Measurements from ENCODE around the gene SLIT3.

The SLIT3 gene

GRCh38 chr5:169182797-169183196, 118.1 kb downstream of the SLIT3 start:
- H3K9ac ChIP-seq (ENCODE audit: low read depth, low read length), result no peak overlapping the region
- H3K27me3 ChIP-seq (ENCODE audit: control insufficient read depth, insufficient read depth, low read length), result no peaks in the 10 kb centered on the region
- no peaks in the 10 kb centered on the region for H3K36me3 ChIP-seq (ENCODE audit: control insufficient read depth, insufficient read depth, low read length)
- no peak overlapping the region for H3K4me3 ChIP-seq (ENCODE audit: low read depth, low read length)
- no peaks in the 10 kb centered on the region for H3K4me1 ChIP-seq (ENCODE audit: control insufficient read depth, insufficient read depth, low read length)
- no peaks in the 10 kb centered on the region for H3K9me3 ChIP-seq (ENCODE audit: control insufficient read depth, insufficient read depth, low read length)

- Histone ChIP-seq H3K36me3 (ENCODE audit: control insufficient read depth, insufficient read depth, low read length) (no peaks in the 10 kb centered on the region), H3K27me3 (ENCODE audit: control insufficient read depth, insufficient read depth, low read length) (no peaks in the 10 kb centered on the region), H3K4me1 (ENCODE audit: control insufficient read depth, insufficient read depth, low read length) (peaks cover 8% of the 10 kb centered on the region), H3K9me3 (ENCODE audit: control insufficient read depth, insufficient read depth, low read length) (no peaks in the 10 kb centered on the region), H3K4me3 (ENCODE audit: low read depth, low read length) (no peak overlapping the region), H3K9ac (ENCODE audit: low read depth, low read length) (no peak overlapping the region)
Observed at GRCh38 chr5:169181814-169182213, 119.1 kb downstream of the SLIT3 start.

- H3K9ac ChIP-seq (ENCODE audit: low read depth, low read length), result no peak overlapping the region
- peaks cover 9% of the 10 kb centered on the region for H3K4me1 ChIP-seq (ENCODE audit: control insufficient read depth, insufficient read depth, low read length)
- no peaks in the 10 kb centered on the region for H3K9me3 ChIP-seq (ENCODE audit: control insufficient read depth, insufficient read depth, low read length)
- H3K4me3 ChIP-seq (ENCODE audit: low read depth, low read length), result no peak overlapping the region
- H3K27me3 ChIP-seq (ENCODE audit: control insufficient read depth, insufficient read depth, low read length), result no peaks in the 10 kb centered on the region
- H3K36me3 ChIP-seq (ENCODE audit: control insufficient read depth, insufficient read depth, low read length), result no peaks in the 10 kb centered on the region
Observed at GRCh38 chr5:169178754-169179153, 122.2 kb downstream of the SLIT3 start.

GRCh38 chr5:169178274-169178673, 122.7 kb downstream of the SLIT3 start:
- H3K36me3 ChIP-seq (ENCODE audit: control insufficient read depth, insufficient read depth, low read length), result no peaks in the 10 kb centered on the region
- peaks cover 9% of the 10 kb centered on the region for H3K4me1 ChIP-seq (ENCODE audit: control insufficient read depth, insufficient read depth, low read length)
- H3K9ac ChIP-seq (ENCODE audit: low read depth, low read length), result no peak overlapping the region
- H3K9me3 ChIP-seq (ENCODE audit: control insufficient read depth, insufficient read depth, low read length), result no peaks in the 10 kb centered on the region
- no peaks in the 10 kb centered on the region for H3K27me3 ChIP-seq (ENCODE audit: control insufficient read depth, insufficient read depth, low read length)
- no peak overlapping the region for H3K4me3 ChIP-seq (ENCODE audit: low read depth, low read length)

- Histone ChIP-seq H3K36me3 (ENCODE audit: control insufficient read depth, insufficient read depth, low read length) (no peaks in the 10 kb centered on the region), H3K9ac (ENCODE audit: low read depth, low read length) (no peak overlapping the region), H3K27me3 (ENCODE audit: control insufficient read depth, insufficient read depth, low read length) (no peaks in the 10 kb centered on the region), H3K4me1 (ENCODE audit: control insufficient read depth, insufficient read depth, low read length) (peaks cover 9% of the 10 kb centered on the region), H3K9me3 (ENCODE audit: control insufficient read depth, insufficient read depth, low read length) (no peaks in the 10 kb centered on the region), H3K4me3 (ENCODE audit: low read depth, low read length) (no peak overlapping the region)
Observed at GRCh38 chr5:169176709-169177694, 123.9 kb downstream of the SLIT3 start.

- Histone ChIP-seq H3K9ac (ENCODE audit: low read depth, low read length) (no peak overlapping the region), H3K4me3 (ENCODE audit: low read depth, low read length) (no peak overlapping the region), H3K27me3 (ENCODE audit: control insufficient read depth, insufficient read depth, low read length) (no peaks in the 10 kb centered on the region), H3K9me3 (ENCODE audit: control insufficient read depth, insufficient read depth, low read length) (no peaks in the 10 kb centered on the region), H3K36me3 (ENCODE audit: control insufficient read depth, insufficient read depth, low read length) (no peaks in the 10 kb centered on the region), H3K4me1 (ENCODE audit: control insufficient read depth, insufficient read depth, low read length) (peaks cover 14% of the 10 kb centered on the region)
Observed at GRCh38 chr5:169175733-169176132, 125.2 kb downstream of the SLIT3 start.

- Histone ChIP-seq H3K4me1 (ENCODE audit: control insufficient read depth, insufficient read depth, low read length) (peaks cover 14% of the 10 kb centered on the region), H3K9ac (ENCODE audit: low read depth, low read length) (no peak overlapping the region), H3K9me3 (ENCODE audit: control insufficient read depth, insufficient read depth, low read length) (no peaks in the 10 kb centered on the region), H3K36me3 (ENCODE audit: control insufficient read depth, insufficient read depth, low read length) (no peaks in the 10 kb centered on the region), H3K4me3 (ENCODE audit: low read depth, low read length) (no peak overlapping the region), H3K27me3 (ENCODE audit: control insufficient read depth, insufficient read depth, low read length) (no peaks in the 10 kb centered on the region)
Observed at GRCh38 chr5:169174923-169175322, 126.0 kb downstream of the SLIT3 start.

GRCh38 chr5:169173372-169173771, 127.6 kb downstream of the SLIT3 start:
- Histone ChIP-seq H3K4me1 (ENCODE audit: control insufficient read depth, insufficient read depth, low read length) (peaks cover 14% of the 10 kb centered on the region), H3K27me3 (ENCODE audit: control insufficient read depth, insufficient read depth, low read length) (no peaks in the 10 kb centered on the region), H3K9me3 (ENCODE audit: control insufficient read depth, insufficient read depth, low read length) (no peaks in the 10 kb centered on the region), H3K9ac (ENCODE audit: low read depth, low read length) (no peak overlapping the region), H3K36me3 (ENCODE audit: control insufficient read depth, insufficient read depth, low read length) (no peaks in the 10 kb centered on the region), H3K4me3 (ENCODE audit: low read depth, low read length) (no peak overlapping the region)

- H3K4me1 ChIP-seq (ENCODE audit: control insufficient read depth, insufficient read depth, low read length), result peaks cover 6% of the 10 kb centered on the region
- H3K4me3 ChIP-seq (ENCODE audit: low read depth, low read length), result no peak overlapping the region
- no peaks in the 10 kb centered on the region for H3K36me3 ChIP-seq (ENCODE audit: control insufficient read depth, insufficient read depth, low read length)
- no peaks in the 10 kb centered on the region for H3K9me3 ChIP-seq (ENCODE audit: control insufficient read depth, insufficient read depth, low read length)
- no peak overlapping the region for H3K9ac ChIP-seq (ENCODE audit: low read depth, low read length)
- no peaks in the 10 kb centered on the region for H3K27me3 ChIP-seq (ENCODE audit: control insufficient read depth, insufficient read depth, low read length)
Observed at GRCh38 chr5:169171515-169171914, 129.4 kb downstream of the SLIT3 start.

GRCh38 chr5:169169783-169170182, 131.2 kb downstream of the SLIT3 start:
- H3K4me1 ChIP-seq (ENCODE audit: control insufficient read depth, insufficient read depth, low read length), result peaks cover 6% of the 10 kb centered on the region

GRCh38 chr5:169168280-169168679, 132.7 kb downstream of the SLIT3 start:
- Histone ChIP-seq H3K27me3 (ENCODE audit: control insufficient read depth, insufficient read depth, low read length) (no peaks in the 10 kb centered on the region), H3K36me3 (ENCODE audit: control insufficient read depth, insufficient read depth, low read length) (no peaks in the 10 kb centered on the region), H3K9ac (ENCODE audit: low read depth, low read length) (no peak overlapping the region)

More at GRCh38 chr5:169169783-169170182, 131.2 kb downstream of the SLIT3 start:
- Histone ChIP-seq H3K27me3 (ENCODE audit: control insufficient read depth, insufficient read depth, low read length) (no peaks in the 10 kb centered on the region), H3K36me3 (ENCODE audit: control insufficient read depth, insufficient read depth, low read length) (no peaks in the 10 kb centered on the region), H3K9me3 (ENCODE audit: control insufficient read depth, insufficient read depth, low read length) (no peaks in the 10 kb centered on the region), H3K9ac (ENCODE audit: low read depth, low read length) (no peak overlapping the region), H3K4me3 (ENCODE audit: low read depth, low read length) (no peak overlapping the region)

GRCh38 chr5:169166078-169166477, 134.9 kb downstream of the SLIT3 start:
- Histone ChIP-seq H3K27me3 (ENCODE audit: control insufficient read depth, insufficient read depth, low read length) (no peaks in the 10 kb centered on the region), H3K4me1 (ENCODE audit: control insufficient read depth, insufficient read depth, low read length) (no peaks in the 10 kb centered on the region), H3K9ac (ENCODE audit: low read depth, low read length) (no peak overlapping the region), H3K36me3 (ENCODE audit: control insufficient read depth, insufficient read depth, low read length) (no peaks in the 10 kb centered on the region), H3K4me3 (ENCODE audit: low read depth, low read length) (no peak overlapping the region), H3K9me3 (ENCODE audit: control insufficient read depth, insufficient read depth, low read length) (no peaks in the 10 kb centered on the region)

More at GRCh38 chr5:169168280-169168679, 132.7 kb downstream of the SLIT3 start:
- H3K9me3 ChIP-seq (ENCODE audit: control insufficient read depth, insufficient read depth, low read length), result no peaks in the 10 kb centered on the region
- peaks cover 6% of the 10 kb centered on the region for H3K4me1 ChIP-seq (ENCODE audit: control insufficient read depth, insufficient read depth, low read length)
- no peak overlapping the region for H3K4me3 ChIP-seq (ENCODE audit: low read depth, low read length)
